ENCODE measurements around the gene SLC25A17. TPM values are rescaled to one million over a fixed set of nuclear protein-coding genes. Genes with fewer than 3 reads are reported as not detected.
A peak's percentile ranks its signal among the peaks of the same experiment; 100 is the strongest.
"Not testable (repeated sequence)": the region's sequence is repeated elsewhere in the genome, so short reads cannot be mapped to it uniquely, and the experiment has no call there.

SLC25A17 gene
- total RNA-seq, 6 experiments from 2014 or later = 23.5 to 25.5 (median 24.6) TPM

DNA sequence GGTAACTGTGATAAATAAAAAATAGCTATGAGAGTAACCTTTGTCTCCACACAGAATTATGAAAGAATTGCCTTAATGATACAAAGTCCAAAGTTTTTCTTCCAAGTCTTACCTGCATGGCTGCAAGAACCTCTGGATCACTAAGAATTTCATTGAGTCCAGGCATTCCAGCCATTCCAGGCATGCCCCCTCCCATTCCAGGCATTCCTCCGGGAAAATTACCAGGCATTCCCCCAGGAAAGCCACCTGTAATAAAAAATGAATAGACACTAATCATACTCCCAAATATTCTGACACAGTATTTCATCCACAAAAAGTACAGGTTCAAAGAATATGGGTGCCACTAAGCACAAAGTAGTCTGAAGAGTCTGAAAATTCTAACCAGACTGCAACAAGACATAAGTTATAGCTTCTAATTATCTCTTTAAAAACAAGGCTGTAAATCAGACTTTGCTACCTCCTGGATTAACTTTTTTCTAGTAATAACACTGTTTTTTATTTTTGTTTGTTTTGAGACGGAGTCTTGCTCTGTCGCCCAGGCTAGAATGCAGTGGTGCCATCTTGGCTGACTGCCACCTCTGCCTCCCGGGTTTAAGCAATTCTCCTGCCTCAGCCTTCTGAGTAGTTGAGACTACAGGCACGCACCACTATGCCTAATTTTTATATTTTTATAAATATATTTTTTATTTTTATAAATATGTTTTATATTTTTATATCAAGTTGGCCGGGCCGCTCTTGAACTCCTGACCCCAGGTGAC, 8.0 kb upstream of the SLC25A17 start:
- H3K36me3 Mint-ChIP-seq (ENCODE audit: low read depth) = peaks cover 32% of the 10 kb centered on the region; the same call in 1 of the 2 replicates
- H3K27me3 Mint-ChIP-seq (ENCODE audit: insufficient read depth) = peaks cover 2% of the 10 kb centered on the region; the same call in 1 of the 2 replicates
- H3K4me3 Mint-ChIP-seq = no peak overlapping the region
- no peaks in the 10 kb centered on the region for H3K9me3 Mint-ChIP-seq
- H3K4me1 Mint-ChIP-seq (ENCODE audit: low read depth) = no peaks in the 10 kb centered on the region
- H3K27ac Mint-ChIP-seq = no peak overlapping the region
- no peak for DNase-seq
- TF ChIP-seq, protein P1, sequence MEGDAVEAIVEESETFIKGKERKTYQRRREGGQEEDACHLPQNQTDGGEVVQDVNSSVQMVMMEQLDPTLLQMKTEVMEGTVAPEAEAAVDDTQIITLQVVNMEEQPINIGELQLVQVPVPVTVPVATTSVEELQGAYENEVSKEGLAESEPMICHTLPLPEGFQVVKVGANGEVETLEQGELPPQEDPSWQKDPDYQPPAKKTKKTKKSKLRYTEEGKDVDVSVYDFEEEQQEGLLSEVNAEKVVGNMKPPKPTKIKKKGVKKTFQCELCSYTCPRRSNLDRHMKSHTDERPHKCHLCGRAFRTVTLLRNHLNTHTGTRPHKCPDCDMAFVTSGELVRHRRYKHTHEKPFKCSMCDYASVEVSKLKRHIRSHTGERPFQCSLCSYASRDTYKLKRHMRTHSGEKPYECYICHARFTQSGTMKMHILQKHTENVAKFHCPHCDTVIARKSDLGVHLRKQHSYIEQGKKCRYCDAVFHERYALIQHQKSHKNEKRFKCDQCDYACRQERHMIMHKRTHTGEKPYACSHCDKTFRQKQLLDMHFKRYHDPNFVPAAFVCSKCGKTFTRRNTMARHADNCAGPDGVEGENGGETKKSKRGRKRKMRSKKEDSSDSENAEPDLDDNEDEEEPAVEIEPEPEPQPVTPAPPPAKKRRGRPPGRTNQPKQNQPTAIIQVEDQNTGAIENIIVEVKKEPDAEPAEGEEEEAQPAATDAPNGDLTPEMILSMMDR (IDR thresholded peaks at IDR 0.05) = no peak

DNA sequence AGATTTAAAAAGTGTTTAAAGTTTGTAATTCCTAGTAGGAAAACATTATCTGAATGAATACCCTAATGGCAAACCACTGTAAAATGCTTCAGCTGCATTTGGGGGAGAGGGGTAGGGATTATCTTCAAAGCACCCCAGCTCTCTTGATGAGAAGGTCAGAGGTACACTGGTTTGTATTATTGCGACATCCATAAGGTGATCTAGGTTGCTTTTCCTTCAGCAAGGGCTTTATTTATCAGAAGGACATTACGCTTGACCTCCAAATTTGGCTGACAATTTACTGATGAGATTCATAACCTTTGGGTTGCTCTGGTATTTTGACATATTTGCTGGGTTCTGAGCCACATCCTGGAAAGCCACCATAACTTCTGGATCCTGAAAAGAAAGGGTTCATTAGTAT, 7.1 kb upstream of the SLC25A17 start:
- H3K36me3 Mint-ChIP-seq (ENCODE audit: low read depth) = peaks cover 31% of the 10 kb centered on the region; the same call in 1 of the 2 replicates
- not testable (repeated sequence) for H3K27me3 Mint-ChIP-seq (ENCODE audit: insufficient read depth); H3K4me1 Mint-ChIP-seq (ENCODE audit: low read depth); H3K27ac Mint-ChIP-seq; DNase-seq; H3K9me3 Mint-ChIP-seq; H3K4me3 Mint-ChIP-seq

GRCh38 chr22:40823426-40823825, 4.3 kb upstream of the SLC25A17 start:
- TF ChIP-seq, protein P1 (IDR thresholded peaks at IDR 0.05) = no peak
- peaks cover 18% of the 10 kb centered on the region for H3K36me3 Mint-ChIP-seq (ENCODE audit: low read depth)
- H3K4me3 Mint-ChIP-seq = no peak overlapping the region
- H3K9me3 Mint-ChIP-seq = no peaks in the 10 kb centered on the region
- no peak overlapping the region for H3K27ac Mint-ChIP-seq
- DNase-seq = no peak
- peaks cover 13% of the 10 kb centered on the region for H3K4me1 Mint-ChIP-seq (ENCODE audit: low read depth)
- H3K27me3 Mint-ChIP-seq (ENCODE audit: insufficient read depth) = 0 out of 2 replicates have a peak, but pooled peaks cover 3% of the 10 kb centered on the region

GRCh38 chr22:40819599-40820140, 524 bp upstream of the SLC25A17 start:
- Mint-ChIP-seq H3K27ac (peak overlapping the region; percentile 86), H3K4me3 (peak overlapping the region; percentile 92), H3K4me1 (ENCODE audit: low read depth) (peaks cover 30% of the 10 kb centered on the region), H3K27me3 (ENCODE audit: insufficient read depth) (0 out of 2 replicates have a peak, but pooled peaks cover 3% of the 10 kb centered on the region), H3K9me3 (no peaks in the 10 kb centered on the region), H3K36me3 (ENCODE audit: low read depth) (peaks cover 15% of the 10 kb centered on the region)
- DNase-seq = peak; percentile 58
- TF ChIP-seq, protein P1 (IDR thresholded peaks at IDR 0.05) = no peak; the same call in 1 of the 2 replicates

GRCh38 chr22:40818192-40818746, 877 bp downstream of the SLC25A17 start:
- TF ChIP-seq, protein P1 (IDR thresholded peaks at IDR 0.05) = no peak
- 0 out of 2 replicates have a peak, but pooled peaks cover 3% of the 10 kb centered on the region for H3K27me3 Mint-ChIP-seq (ENCODE audit: insufficient read depth)
- no peaks in the 10 kb centered on the region for H3K9me3 Mint-ChIP-seq
- H3K4me3 Mint-ChIP-seq = peak overlapping the region; percentile 92
- no peak for DNase-seq
- peaks cover 30% of the 10 kb centered on the region for H3K4me1 Mint-ChIP-seq (ENCODE audit: low read depth)
- H3K27ac Mint-ChIP-seq = peak overlapping the region; percentile 86
- peaks cover 22% of the 10 kb centered on the region for H3K36me3 Mint-ChIP-seq (ENCODE audit: low read depth)

DNA sequence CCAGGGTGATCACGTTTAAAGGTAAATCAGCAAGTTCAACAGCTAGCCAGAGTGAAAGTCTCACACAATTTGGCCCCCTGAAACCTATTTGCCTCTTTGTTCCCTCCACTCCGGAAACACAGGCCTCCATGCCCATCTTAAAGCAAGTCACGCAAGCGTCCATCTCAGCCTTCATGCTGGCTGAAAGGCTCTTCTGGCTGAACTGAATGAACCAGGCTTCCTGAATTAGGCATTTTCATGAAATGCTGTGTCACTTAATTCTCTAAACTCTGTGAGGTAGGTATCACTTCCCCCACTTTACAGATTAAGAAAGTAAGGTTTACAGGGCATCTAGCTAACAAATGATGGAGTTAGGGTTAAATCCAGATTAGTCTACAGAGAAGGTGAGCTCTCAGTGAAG, 1.4 kb downstream of the SLC25A17 start:
- peaks cover 21% of the 10 kb centered on the region for H3K36me3 Mint-ChIP-seq (ENCODE audit: low read depth)
- H3K27me3 Mint-ChIP-seq (ENCODE audit: insufficient read depth) = 0 out of 2 replicates have a peak, but pooled peaks cover 3% of the 10 kb centered on the region
- H3K4me3 Mint-ChIP-seq = peak overlapping the region; percentile 92
- TF ChIP-seq, protein P1 (IDR thresholded peaks at IDR 0.05) = no peak
- no peaks in the 10 kb centered on the region for H3K9me3 Mint-ChIP-seq
- H3K27ac Mint-ChIP-seq = peak overlapping the region; percentile 45; the same call in 1 of the 2 replicates
- peaks cover 30% of the 10 kb centered on the region for H3K4me1 Mint-ChIP-seq (ENCODE audit: low read depth)
- DNase-seq = no peak
